DMS79 treated with DMSO at 0.1 percent for 48 hours (cell line): ENCODE data around the gene ZNF836.
"Not testable (repeated sequence)": the region's sequence is repeated elsewhere in the genome, so short reads cannot be mapped to it uniquely, and the experiment has no call there.

Source experiments
- DNase-seq: peaks from one replicate; lab custom pipeline; 2025; lab: John Stamatoyannopoulos, UW

Gene ZNF836

GRCh38 chr19:52171321-52172169, at the start of gene ZNF836:
Gene ZNF836 (minus strand): TSS chr19:52171621. CDS start chr19:52168072, 3,549 bp downstream.
- DNase-seq, result peak; percentile 91

DNA sequence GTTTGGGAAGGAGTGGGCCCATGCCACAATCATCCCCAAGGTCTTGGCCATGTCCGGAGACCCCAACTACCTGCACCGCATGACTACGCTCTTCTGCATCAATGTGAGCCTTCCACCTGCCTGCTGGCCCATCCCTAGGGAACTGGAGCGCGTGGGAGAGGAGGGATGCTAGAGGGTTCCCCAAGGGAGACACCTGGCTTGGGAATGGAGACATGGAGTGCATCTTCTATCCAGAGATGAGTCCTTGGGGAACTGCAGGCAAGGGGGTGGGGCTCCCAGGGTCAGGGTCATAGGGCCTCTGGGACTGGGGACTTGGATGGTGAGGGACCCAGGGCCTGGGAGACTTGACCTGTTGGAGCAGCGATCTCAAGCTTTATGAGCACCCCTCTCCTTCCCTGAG, 49.6 kb upstream of the ZNF836 start:
- DNase-seq, result no peak

DNA sequence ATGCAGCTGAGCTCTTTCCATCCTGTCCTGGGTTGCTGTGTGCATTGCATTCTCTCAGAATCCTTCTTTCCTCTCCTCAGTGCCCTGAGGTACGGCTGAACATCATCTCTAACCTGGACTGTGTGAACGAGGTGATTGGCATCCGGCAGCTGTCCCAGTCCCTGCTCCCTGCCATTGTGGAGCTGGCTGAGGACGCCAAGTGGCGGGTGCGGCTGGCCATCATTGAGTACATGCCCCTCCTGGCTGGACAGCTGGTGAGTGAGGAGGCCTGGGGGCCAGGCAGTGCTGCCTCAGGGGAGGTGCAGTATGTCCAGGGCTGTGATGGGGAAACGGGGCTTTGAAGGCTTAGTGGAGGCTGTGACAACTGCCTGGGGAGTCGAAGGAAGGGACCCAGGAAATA, 48.2 kb upstream of the ZNF836 start:
- DNase-seq, result no peak

GRCh38 chr19:52217576-52217975, 46.2 kb upstream of the ZNF836 start:
- DNase-seq, result no peak

- no peak for DNase-seq
Observed at GRCh38 chr19:52216401-52216800, 45.0 kb upstream of the ZNF836 start.

DNA sequence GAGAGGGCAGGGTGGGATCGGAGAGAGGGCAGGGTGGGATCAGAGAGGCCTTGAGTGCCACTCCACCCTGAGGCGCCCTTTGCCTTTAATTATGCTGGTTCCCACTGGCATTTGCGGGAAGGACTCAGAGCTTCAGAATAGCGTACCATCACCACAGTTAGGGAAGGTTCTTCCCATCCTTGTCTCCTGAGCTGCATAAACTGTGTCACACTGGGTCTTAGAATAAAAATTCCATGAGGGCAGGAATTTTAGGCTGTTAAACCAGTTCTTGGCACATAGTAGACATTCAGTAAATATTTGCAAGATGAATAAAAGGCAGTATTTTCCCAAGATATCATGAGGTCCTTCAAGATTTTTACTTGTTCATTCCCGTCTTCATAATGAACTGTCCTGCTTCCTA, 42.8 kb upstream of the ZNF836 start:
- DNase-seq, result no peak

DNA sequence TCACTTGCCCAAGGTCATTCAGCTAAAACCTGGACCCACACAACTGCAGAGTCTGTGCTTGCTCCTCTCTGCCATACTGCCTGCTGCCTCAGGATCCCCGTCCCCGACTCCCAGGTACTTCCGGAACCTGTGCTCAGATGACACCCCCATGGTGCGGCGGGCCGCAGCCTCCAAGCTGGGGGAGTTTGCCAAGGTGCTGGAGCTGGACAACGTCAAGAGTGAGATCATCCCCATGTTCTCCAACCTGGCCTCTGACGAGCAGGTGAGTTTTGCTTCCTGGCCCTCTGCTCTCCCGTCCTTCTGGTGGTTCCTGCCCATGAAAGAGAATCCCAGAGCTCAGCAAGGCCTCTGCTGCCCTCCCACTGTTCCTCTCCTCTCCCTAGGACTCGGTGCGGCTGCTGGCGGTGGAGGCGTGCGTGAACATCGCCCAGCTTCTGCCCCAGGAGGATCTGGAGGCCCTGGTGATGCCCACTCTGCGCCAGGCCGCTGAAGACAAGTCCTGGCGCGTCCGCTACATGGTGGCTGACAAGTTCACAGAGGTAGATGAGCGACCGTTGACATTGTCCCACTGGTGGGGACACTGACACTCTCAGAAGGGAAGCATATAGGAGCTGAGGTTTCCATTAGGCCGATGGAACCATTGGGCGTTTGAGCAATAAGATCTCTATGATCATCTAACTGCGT, 41.3 kb upstream of the ZNF836 start:
- DNase-seq, result no peak

DNA sequence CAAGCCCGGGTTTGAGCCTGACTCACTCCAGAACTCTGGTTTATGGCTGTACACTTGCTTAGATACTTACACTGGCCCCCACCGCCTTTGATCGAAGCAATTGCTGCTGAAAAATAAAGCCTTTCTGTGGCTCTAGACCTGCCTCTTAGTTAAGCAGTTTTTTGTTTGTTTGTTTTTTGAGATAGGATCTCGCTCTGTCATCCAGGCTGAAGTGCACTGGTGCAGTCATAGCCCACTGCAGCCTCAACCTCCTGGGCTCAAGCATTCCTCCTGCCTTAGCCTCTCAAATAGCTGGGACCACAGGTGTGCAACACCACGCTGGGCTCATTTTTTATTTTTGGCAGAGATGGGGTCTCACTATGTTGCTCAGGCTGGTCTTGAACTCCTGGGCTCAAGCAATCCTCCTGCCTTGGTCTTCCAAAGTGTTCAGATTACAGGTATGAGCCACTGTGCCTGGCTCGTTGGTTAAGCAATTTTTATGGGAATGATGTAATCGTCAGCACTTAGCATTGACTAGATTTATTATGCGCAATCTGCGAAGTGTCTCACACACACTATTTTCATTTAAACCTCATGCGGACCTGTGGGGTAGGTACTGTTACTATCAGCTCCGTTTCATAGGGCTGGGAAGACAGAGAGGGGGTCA, 40.6 kb upstream of the ZNF836 start:
- DNase-seq, result no peak

DNA sequence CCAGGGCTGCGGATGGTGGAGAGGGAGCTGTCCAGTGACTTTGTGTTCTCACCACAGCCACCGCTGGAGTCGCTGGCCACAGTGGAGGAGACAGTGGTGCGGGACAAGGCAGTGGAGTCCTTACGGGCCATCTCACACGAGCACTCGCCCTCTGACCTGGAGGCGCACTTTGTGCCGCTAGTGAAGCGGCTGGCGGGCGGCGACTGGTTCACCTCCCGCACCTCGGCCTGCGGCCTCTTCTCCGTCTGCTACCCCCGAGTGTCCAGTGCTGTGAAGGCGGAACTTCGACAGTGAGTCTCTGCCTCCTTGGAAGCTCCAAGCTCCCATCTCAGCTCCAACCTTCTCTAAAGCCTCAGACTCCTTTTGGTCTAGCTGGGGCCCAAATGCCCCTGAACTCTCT, 39.8 kb upstream of the ZNF836 start:
- DNase-seq, result no peak

- DNase-seq, result no peak
Observed at GRCh38 chr19:52206481-52206880, 35.1 kb upstream of the ZNF836 start.

DNA sequence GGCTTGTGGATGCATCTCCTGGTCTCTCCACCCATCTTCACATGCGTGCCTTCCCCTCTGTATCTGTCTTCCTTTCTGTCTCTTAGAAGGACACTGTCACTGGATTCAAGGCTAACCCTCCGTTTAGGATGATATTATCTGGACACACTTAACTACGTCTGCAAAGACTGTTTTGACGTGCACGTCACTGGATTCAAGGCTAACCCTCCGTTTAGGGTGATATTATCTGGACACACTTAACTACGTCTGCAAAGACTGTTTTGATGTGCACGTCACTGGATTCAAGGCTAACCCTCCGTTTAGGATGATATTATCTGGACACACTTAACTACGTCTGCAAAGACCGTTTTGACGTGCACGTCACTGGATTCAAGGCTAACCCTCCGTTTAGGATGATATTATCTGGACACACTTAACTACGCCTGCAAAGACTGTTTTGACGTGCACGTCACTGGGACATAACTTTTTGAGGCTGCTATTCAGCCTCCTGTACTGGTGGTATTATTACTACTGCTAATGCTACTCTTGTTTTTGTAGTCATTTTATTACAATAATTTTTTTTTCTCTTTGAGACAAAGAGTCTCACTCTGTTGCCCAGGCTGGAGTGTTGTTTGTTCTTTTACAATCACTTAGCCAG, 29.5 kb upstream of the ZNF836 start:
- DNase-seq, result not testable (repeated sequence)

GRCh38 chr19:52200044-52200443, 28.6 kb upstream of the ZNF836 start:
- DNase-seq, result no peak

DNA sequence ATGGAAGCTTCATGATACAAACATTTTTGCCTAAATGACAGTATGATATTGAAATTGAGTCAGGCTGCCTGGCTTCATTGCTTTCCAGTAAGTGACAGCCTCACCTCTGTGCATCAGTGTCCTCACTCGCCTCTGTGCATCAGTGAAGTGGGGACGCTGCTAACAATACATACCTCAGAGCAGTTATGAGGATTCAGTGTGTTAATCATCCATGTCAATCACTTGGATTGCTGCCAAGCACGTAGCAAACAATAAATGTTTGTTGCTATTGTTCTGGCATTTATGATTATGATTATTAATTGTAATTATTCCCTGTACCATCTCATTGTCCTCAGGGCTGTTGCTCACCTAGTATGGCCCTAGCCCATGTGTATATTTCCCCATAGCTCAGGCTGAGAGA, 27.3 kb upstream of the ZNF836 start:
- DNase-seq, result no peak

GRCh38 chr19:52197964-52198363, 26.5 kb upstream of the ZNF836 start:
- no peak for DNase-seq

DNA sequence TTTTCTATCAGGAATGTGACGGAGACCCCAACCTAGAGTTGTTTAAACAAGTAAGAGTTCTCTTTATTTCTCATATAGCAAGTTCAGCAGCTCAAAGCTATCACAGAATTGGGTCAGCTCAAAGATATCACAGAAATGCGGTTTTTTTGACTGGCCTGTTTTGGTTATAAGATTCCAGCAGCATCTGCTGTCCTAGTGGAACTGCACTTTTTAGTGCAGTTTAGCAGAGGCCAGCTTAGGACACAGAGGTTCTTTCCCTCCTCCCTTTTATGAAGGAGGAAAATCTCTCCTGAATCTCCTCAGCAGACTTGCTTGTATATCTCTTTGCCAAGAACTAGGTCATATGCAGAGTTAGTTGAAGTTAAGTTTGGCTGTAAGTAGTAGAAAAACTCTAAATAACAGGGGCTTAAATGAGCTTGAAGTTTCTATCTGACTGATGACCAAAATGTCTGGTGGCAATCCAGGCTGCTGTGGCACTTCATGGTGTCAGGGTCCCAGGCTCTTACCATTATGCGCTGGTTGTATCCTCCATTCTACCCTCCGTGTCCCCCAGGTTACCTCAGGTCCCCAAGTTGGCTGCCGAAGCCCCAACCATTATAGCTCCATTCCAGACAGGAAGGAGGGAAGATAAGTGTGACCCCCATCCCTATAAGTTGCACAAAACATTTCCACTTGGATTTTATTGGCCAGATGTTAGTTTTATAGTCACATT, 25.0 kb upstream of the ZNF836 start:
- DNase-seq, result no peak

GRCh38 chr19:52191951-52192350, 20.5 kb upstream of the ZNF836 start:
- no peak for DNase-seq

GRCh38 chr19:52191389-52191788, 20.0 kb upstream of the ZNF836 start:
- DNase-seq, result no peak

GRCh38 chr19:52190487-52191293, 19.3 kb upstream of the ZNF836 start:
- DNase-seq, result peak; percentile 19

GRCh38 chr19:52189735-52190486, 18.5 kb upstream of the ZNF836 start, which contains the start of gene PPP2R1A:
Gene PPP2R1A (plus strand): TSS chr19:52190052. CDS start chr19:52190097, 45 bp downstream.
- peak; percentile 100 for DNase-seq
